ENCODE measurements around the gene TGM5. TPM values are rescaled to one million over a fixed set of nuclear protein-coding genes. Genes with fewer than 3 reads are reported as not detected.

Gene TGM5
- total and polyA plus RNA-seq, 9 donors, result 0.05 to 0.13 (median 0.10) TPM; not detected in 2

DNA sequence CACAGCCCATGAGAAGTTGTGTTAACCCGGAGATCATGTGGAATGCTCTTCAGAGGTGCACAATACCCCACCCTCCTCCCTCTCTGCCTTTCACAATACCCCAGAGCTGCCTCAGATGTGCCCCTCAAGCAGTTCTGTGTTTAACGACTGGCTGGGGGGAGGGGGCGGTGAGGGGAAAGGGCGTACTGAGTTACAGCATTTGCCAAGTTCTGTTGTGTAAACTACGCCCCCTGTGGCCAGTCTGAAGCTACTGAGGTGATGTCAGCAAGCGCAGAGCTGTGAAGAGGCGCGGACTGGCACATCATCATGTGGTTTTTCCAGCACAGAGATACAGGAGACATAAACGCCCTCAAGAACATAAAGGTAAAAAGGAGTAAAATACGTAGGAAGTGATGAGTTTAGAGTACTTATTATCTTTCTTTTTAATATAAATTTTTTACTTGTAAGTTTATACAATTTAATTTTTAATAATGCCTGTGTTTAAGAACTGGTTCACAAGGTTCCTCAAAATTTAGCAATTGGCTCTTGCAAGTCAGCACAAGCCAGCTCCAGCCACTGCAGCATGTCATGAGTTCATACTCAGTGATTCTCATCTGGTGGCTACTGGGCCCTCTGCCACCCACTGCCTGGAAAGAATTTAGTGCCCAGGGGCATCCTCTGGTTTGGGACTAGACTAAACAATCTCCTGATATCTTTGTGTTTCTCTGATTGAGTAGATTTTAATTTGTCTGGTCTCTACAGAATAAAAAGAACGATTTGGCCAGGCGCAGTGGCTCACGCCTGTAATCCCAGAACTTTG is 47.6 kb downstream of the TGM5 start:
- H3K9me3 ChIP-seq (replicated peaks; ENCODE audit: control insufficient read depth, low read depth, low read length), result no peaks in the 10 kb centered on the region
- no peaks in the 10 kb centered on the region for H3K36me3 ChIP-seq (ENCODE audit: control insufficient read depth, insufficient read depth, low read length)
- no peaks in the 10 kb centered on the region for H3K4me1 ChIP-seq (ENCODE audit: control insufficient read depth, insufficient read depth, low read length)
- H3K27ac ChIP-seq (ENCODE audit: low read length), result no peak overlapping the region
- H3K4me3 ChIP-seq (ENCODE audit: low read length), result no peak overlapping the region
- H3K27me3 ChIP-seq (ENCODE audit: control insufficient read depth, insufficient read depth, low read length), result peaks cover 6% of the 10 kb centered on the region
- no peak for DNase-seq
- 47% methylated on average over 6 of the region's 13 CpGs for WGBS (ENCODE audit: insufficient coverage)

DNA sequence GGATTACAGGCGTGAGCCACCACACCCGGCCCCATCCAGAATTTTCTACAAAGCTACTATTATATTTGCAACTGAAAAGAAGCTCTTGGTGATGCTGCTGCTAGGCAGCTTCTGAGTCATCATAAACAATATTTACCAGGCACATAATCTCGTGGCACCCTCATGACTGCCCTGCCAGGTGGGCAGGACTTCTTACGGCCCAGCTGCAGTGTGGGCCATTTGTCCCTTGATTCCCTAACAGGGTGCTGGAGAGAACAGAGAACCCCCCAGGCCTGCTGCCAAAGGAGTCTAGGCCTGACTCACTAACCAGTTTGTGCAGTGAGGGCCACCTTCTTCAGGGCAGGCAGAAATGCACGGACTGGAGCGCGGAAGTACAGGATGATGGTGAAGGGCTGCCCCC is 50.8 kb downstream of the TGM5 start:
- no peak for DNase-seq
- no peaks in the 10 kb centered on the region for H3K4me1 ChIP-seq (ENCODE audit: control insufficient read depth, insufficient read depth, low read length)
- no peak overlapping the region for H3K4me3 ChIP-seq (ENCODE audit: low read length)
- H3K9me3 ChIP-seq (replicated peaks; ENCODE audit: control insufficient read depth, low read depth, low read length), result no peaks in the 10 kb centered on the region
- 80% methylated on average over 5 of the region's 7 CpGs for WGBS (ENCODE audit: insufficient coverage)
- peaks cover 5% of the 10 kb centered on the region for H3K27me3 ChIP-seq (ENCODE audit: control insufficient read depth, insufficient read depth, low read length)
- H3K27ac ChIP-seq (ENCODE audit: low read length), result no peak overlapping the region
- no peaks in the 10 kb centered on the region for H3K36me3 ChIP-seq (ENCODE audit: control insufficient read depth, insufficient read depth, low read length)

DNA sequence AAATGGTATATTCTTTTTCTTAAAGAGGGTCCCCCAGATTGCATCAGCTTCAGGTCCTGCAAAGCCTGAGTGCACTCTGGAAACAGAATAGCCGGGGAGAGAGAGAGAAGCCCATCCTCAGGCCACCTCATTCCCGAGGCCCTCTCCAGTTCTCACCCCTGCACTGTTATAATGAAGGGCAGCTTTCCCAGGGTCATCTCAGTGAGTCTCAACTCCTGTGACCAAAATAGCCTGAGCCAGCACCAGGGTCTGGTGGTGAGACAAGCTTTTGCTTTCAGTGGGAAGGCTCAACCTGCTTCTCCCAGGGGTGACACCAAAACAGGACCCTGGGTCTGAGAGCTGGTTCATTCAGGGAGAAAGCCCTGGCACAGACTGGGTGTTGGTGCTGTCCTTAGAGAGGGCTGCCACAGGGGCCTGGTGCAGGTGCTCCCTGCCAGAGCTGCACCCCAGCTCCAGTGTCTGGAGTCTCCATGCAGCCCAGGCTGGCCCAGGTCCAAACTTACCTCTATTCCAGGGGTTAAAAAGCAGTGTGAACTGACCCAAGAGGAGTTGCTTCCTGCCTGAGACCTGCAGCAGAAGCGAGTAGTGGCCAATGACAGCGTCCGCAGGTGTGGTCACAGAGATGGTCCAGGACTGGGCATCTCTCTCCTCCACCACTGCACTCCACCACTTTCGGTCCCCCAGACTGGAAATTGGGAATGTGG is 52.0 kb downstream of the TGM5 start:
- WGBS (ENCODE audit: insufficient coverage), result no CpG with 5 or more reads among the region's 6 CpGs
- no peaks in the 10 kb centered on the region for H3K9me3 ChIP-seq (replicated peaks; ENCODE audit: control insufficient read depth, low read depth, low read length)

GRCh38 chr15:43214169-43214568 is 52.6 kb downstream of the TGM5 start:
- no peak overlapping the region for H3K4me3 ChIP-seq (ENCODE audit: low read length)
- no peak overlapping the region for H3K27ac ChIP-seq (ENCODE audit: low read length)
- no peaks in the 10 kb centered on the region for H3K36me3 ChIP-seq (ENCODE audit: control insufficient read depth, insufficient read depth, low read length)
- no peaks in the 10 kb centered on the region for H3K9me3 ChIP-seq (replicated peaks; ENCODE audit: control insufficient read depth, low read depth, low read length)
- peaks cover 20% of the 10 kb centered on the region for H3K27me3 ChIP-seq (ENCODE audit: control insufficient read depth, insufficient read depth, low read length)
- 61% methylated on average over 7 of the region's 8 CpGs for WGBS (ENCODE audit: insufficient coverage)
- H3K4me1 ChIP-seq (ENCODE audit: control insufficient read depth, insufficient read depth, low read length), result no peaks in the 10 kb centered on the region
- no peak for DNase-seq

More for the DNA sequence above, 52.0 kb downstream of the TGM5 start:
- DNase-seq, result no peak
- Histone ChIP-seq H3K27me3 (ENCODE audit: control insufficient read depth, insufficient read depth, low read length) (peaks cover 15% of the 10 kb centered on the region), H3K4me3 (ENCODE audit: low read length) (no peak overlapping the region), H3K27ac (ENCODE audit: low read length) (no peak overlapping the region), H3K36me3 (ENCODE audit: control insufficient read depth, insufficient read depth, low read length) (no peaks in the 10 kb centered on the region), H3K4me1 (ENCODE audit: control insufficient read depth, insufficient read depth, low read length) (no peaks in the 10 kb centered on the region)

DNA sequence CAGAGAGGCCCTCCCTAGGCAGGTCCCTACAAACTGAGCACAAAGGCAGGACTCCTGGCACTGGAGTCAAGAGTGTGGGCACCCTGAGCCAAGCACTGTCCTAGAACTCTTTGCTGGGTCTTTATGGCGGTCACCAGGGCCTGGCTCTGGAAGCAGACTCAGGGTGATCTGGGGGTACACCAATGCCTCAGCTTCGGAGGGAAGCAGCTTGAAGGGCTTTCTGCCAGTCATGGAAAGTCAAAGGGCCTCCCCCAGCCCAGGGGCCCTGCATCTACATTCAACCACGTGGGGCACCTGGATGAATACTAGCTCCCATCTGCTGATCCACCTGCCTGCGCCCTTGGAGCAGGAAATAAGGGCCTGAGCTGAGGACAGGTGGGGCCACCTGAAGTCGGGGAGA is 53.3 kb downstream of the TGM5 start:
- Histone ChIP-seq H3K9me3 (replicated peaks; ENCODE audit: control insufficient read depth, low read depth, low read length) (no peaks in the 10 kb centered on the region), H3K27ac (ENCODE audit: low read length) (no peak overlapping the region), H3K36me3 (ENCODE audit: control insufficient read depth, insufficient read depth, low read length) (no peaks in the 10 kb centered on the region), H3K4me3 (ENCODE audit: low read length) (no peak overlapping the region), H3K4me1 (ENCODE audit: control insufficient read depth, insufficient read depth, low read length) (no peaks in the 10 kb centered on the region), H3K27me3 (ENCODE audit: control insufficient read depth, insufficient read depth, low read length) (peaks cover 25% of the 10 kb centered on the region)
- WGBS (ENCODE audit: insufficient coverage), result 75% methylated on average over 3 of the region's 5 CpGs
- no peak for DNase-seq

GRCh38 chr15:43212951-43213350 is 53.8 kb downstream of the TGM5 start:
- Histone ChIP-seq H3K36me3 (ENCODE audit: control insufficient read depth, insufficient read depth, low read length) (no peaks in the 10 kb centered on the region), H3K4me1 (ENCODE audit: control insufficient read depth, insufficient read depth, low read length) (no peaks in the 10 kb centered on the region), H3K27ac (ENCODE audit: low read length) (no peak overlapping the region), H3K4me3 (ENCODE audit: low read length) (no peak overlapping the region), H3K9me3 (replicated peaks; ENCODE audit: control insufficient read depth, low read depth, low read length) (no peaks in the 10 kb centered on the region), H3K27me3 (ENCODE audit: control insufficient read depth, insufficient read depth, low read length) (peaks cover 30% of the 10 kb centered on the region)
- no peak for DNase-seq

- Histone ChIP-seq H3K4me1 (ENCODE audit: control insufficient read depth, insufficient read depth, low read length) (no peaks in the 10 kb centered on the region), H3K27ac (ENCODE audit: low read length) (no peak overlapping the region), H3K4me3 (ENCODE audit: low read length) (no peak overlapping the region), H3K27me3 (ENCODE audit: control insufficient read depth, insufficient read depth, low read length) (peaks cover 33% of the 10 kb centered on the region), H3K36me3 (ENCODE audit: control insufficient read depth, insufficient read depth, low read length) (no peaks in the 10 kb centered on the region), H3K9me3 (replicated peaks; ENCODE audit: control insufficient read depth, low read depth, low read length) (no peaks in the 10 kb centered on the region)
- 69% methylated on average over 3 of the region's 8 CpGs for WGBS (ENCODE audit: insufficient coverage)
- no peak for DNase-seq
Observed at GRCh38 chr15:43212299-43212698, 54.4 kb downstream of the TGM5 start.

DNA sequence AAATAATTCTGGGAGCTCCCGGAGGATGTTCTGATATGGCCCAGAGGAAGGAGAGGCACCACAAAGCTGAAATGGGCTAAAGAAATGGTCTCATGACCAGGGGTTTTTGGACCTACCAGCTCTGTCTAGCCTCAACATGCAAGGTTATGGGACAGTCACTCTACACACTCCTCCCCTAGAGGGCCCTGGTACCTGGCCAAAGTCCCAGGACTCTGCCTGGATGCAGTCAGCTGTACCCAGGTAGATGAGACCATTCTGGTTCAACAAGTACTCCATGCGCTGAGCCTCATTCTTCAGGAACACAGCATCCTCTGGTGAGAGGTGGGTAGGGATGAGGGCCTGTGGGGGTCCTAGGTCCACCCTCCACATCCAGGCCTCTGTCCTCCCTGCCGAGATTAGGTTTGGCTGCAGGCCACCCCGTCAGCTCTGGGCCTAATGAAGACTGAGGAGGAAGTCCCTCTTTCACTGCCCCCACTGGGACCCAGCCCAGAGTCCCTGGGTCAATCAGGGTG is 55.4 kb downstream of the TGM5 start:
- H3K4me3 ChIP-seq (ENCODE audit: low read length), result no peak overlapping the region
- H3K4me1 ChIP-seq (ENCODE audit: control insufficient read depth, insufficient read depth, low read length), result no peaks in the 10 kb centered on the region
- H3K27me3 ChIP-seq (ENCODE audit: control insufficient read depth, insufficient read depth, low read length), result peaks cover 33% of the 10 kb centered on the region
- DNase-seq, result no peak
- H3K27ac ChIP-seq (ENCODE audit: low read length), result no peak overlapping the region
- WGBS (ENCODE audit: insufficient coverage), result 80% methylated on average over 1 of the region's 4 CpGs
- no peaks in the 10 kb centered on the region for H3K36me3 ChIP-seq (ENCODE audit: control insufficient read depth, insufficient read depth, low read length)
- no peaks in the 10 kb centered on the region for H3K9me3 ChIP-seq (replicated peaks; ENCODE audit: control insufficient read depth, low read depth, low read length)

GRCh38 chr15:43210807-43211206 is 55.9 kb downstream of the TGM5 start:
- no peaks in the 10 kb centered on the region for H3K4me1 ChIP-seq (ENCODE audit: control insufficient read depth, insufficient read depth, low read length)
- 79% methylated on average over 9 of the region's 9 CpGs for WGBS (ENCODE audit: insufficient coverage)
- H3K27me3 ChIP-seq (ENCODE audit: control insufficient read depth, insufficient read depth, low read length), result peaks cover 33% of the 10 kb centered on the region
- H3K4me3 ChIP-seq (ENCODE audit: low read length), result no peak overlapping the region
- no peak overlapping the region for H3K27ac ChIP-seq (ENCODE audit: low read length)
- no peak for DNase-seq
- no peaks in the 10 kb centered on the region for H3K36me3 ChIP-seq (ENCODE audit: control insufficient read depth, insufficient read depth, low read length)
- no peaks in the 10 kb centered on the region for H3K9me3 ChIP-seq (replicated peaks; ENCODE audit: control insufficient read depth, low read depth, low read length)

DNA sequence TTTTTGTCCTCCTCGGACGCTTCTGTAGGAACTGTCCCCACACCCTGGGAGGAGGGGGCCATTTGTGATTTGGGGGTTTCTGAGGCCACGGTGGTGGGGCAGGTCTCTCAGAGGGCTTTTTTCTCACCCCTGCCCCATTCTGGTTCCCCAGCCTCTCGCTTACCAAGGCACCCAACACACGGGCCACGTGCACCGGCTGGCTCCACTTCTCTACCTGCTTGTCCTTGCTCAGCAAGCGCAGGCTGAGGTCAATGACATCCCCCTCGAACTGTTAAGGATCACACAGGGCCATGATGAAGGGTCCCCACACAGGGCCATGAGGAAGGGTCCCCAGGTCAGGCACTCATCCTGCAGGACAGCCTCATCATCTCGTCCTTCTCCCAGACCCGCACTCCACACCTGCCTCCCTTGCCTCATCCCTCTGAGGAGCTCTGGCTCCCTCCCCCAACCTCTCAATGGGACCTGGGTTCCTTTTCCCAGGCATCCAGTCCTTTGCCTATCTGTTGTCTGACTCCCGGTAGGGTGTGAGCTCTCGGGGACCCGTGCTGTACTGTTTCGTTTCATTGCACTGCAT is 56.5 kb downstream of the TGM5 start:
- 85% methylated on average over 10 of the region's 15 CpGs for WGBS (ENCODE audit: insufficient coverage)
- no peak overlapping the region for H3K4me3 ChIP-seq (ENCODE audit: low read length)
- no peak overlapping the region for H3K27ac ChIP-seq (ENCODE audit: low read length)
- no peaks in the 10 kb centered on the region for H3K4me1 ChIP-seq (ENCODE audit: control insufficient read depth, insufficient read depth, low read length)
- no peak for DNase-seq
- no peaks in the 10 kb centered on the region for H3K9me3 ChIP-seq (replicated peaks; ENCODE audit: control insufficient read depth, low read depth, low read length)
- H3K36me3 ChIP-seq (ENCODE audit: control insufficient read depth, insufficient read depth, low read length), result no peaks in the 10 kb centered on the region
- H3K27me3 ChIP-seq (ENCODE audit: control insufficient read depth, insufficient read depth, low read length), result peaks cover 33% of the 10 kb centered on the region
